ENCODE data around the gene PRICKLE4. TPM values are rescaled to one million over a fixed set of nuclear protein-coding genes. Genes with fewer than 3 reads are reported as not detected.

PRICKLE4 gene
- total and polyA plus RNA-seq, 2 of the 13 experiments (the other 11 are each of a cell fraction or from before 2014, with no cell fraction given) = 0.92 to 1.2 TPM

GRCh38 chr6:41748542-41748941, 32.0 kb upstream of the PRICKLE4 start (continued):
- TF ChIP-seq, protein P1, sequence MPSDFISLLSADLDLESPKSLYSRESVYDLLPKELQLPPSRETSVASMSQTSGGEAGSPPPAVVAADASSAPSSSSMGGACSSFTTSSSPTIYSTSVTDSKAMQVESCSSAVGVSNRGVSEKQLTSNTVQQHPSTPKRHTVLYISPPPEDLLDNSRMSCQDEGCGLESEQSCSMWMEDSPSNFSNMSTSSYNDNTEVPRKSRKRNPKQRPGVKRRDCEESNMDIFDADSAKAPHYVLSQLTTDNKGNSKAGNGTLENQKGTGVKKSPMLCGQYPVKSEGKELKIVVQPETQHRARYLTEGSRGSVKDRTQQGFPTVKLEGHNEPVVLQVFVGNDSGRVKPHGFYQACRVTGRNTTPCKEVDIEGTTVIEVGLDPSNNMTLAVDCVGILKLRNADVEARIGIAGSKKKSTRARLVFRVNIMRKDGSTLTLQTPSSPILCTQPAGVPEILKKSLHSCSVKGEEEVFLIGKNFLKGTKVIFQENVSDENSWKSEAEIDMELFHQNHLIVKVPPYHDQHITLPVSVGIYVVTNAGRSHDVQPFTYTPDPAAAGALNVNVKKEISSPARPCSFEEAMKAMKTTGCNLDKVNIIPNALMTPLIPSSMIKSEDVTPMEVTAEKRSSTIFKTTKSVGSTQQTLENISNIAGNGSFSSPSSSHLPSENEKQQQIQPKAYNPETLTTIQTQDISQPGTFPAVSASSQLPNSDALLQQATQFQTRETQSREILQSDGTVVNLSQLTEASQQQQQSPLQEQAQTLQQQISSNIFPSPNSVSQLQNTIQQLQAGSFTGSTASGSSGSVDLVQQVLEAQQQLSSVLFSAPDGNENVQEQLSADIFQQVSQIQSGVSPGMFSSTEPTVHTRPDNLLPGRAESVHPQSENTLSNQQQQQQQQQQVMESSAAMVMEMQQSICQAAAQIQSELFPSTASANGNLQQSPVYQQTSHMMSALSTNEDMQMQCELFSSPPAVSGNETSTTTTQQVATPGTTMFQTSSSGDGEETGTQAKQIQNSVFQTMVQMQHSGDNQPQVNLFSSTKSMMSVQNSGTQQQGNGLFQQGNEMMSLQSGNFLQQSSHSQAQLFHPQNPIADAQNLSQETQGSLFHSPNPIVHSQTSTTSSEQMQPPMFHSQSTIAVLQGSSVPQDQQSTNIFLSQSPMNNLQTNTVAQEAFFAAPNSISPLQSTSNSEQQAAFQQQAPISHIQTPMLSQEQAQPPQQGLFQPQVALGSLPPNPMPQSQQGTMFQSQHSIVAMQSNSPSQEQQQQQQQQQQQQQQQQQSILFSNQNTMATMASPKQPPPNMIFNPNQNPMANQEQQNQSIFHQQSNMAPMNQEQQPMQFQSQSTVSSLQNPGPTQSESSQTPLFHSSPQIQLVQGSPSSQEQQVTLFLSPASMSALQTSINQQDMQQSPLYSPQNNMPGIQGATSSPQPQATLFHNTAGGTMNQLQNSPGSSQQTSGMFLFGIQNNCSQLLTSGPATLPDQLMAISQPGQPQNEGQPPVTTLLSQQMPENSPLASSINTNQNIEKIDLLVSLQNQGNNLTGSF (CRISPR knock-in tag; IDR thresholded peaks at IDR 0.05) = 0 out of 2 replicates have a peak, but pooled peaks have one; percentile 35
- TF ChIP-seq, protein P2, sequence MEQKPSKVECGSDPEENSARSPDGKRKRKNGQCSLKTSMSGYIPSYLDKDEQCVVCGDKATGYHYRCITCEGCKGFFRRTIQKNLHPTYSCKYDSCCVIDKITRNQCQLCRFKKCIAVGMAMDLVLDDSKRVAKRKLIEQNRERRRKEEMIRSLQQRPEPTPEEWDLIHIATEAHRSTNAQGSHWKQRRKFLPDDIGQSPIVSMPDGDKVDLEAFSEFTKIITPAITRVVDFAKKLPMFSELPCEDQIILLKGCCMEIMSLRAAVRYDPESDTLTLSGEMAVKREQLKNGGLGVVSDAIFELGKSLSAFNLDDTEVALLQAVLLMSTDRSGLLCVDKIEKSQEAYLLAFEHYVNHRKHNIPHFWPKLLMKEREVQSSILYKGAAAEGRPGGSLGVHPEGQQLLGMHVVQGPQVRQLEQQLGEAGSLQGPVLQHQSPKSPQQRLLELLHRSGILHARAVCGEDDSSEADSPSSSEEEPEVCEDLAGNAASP (CRISPR knock-in tag; IDR thresholded peaks at IDR 0.05; ENCODE audit: borderline replicate concordance) = peak; percentile 28; the same call in 1 of the 2 replicates
- no peak for TF ChIP-seq ZNF710 (CRISPR knock-in tag; IDR thresholded peaks at IDR 0.05; ENCODE audit: borderline replicate concordance)
- TF ChIP-seq NR2F2 (IDR thresholded peaks at IDR 0.05; ENCODE audit: borderline replicate concordance, low read depth) = no peak
- TF ChIP-seq ZNF609 (CRISPR knock-in tag; IDR thresholded peaks at IDR 0.05; ENCODE audit: borderline replicate concordance) = no peak
- TF ChIP-seq KDM4B (CRISPR knock-in tag; IDR thresholded peaks at IDR 0.05) = no peak
- peak in 1 of 2 experiments; percentile 62; a peak in 1 of 4 replicates for TF ChIP-seq EP300 (IDR thresholded peaks at IDR 0.05; ENCODE audit: low read depth in 2 of 2, low read length in 2 of 2)
- TF ChIP-seq EP300 (CRISPR knock-in tag; IDR thresholded peaks at IDR 0.05; ENCODE audit: borderline replicate concordance) = no peak
- no peak for TF ChIP-seq GMEB2 (CRISPR knock-in tag; IDR thresholded peaks at IDR 0.05; ENCODE audit: low read depth)

Data from HepG2 (cell line).